NT2/D1 (cell line): ENCODE measurements around the gene OR2AE1.

Experiments used
- DNase-seq: peaks from one replicate; pipeline ENCODE4 v3.0.0-alpha.2; 2011; ENCODE audit warnings: low read depth, low spot score
- H3K27me3 ChIP-seq: 2 replicates; pipeline ENCODE4 v1.6.0; 2011; ENCODE audit warnings: mild to moderate bottlenecking; ENCODE audit not compliant: insufficient read length, insufficient read depth
- H3K36me3 ChIP-seq: 2 replicates; pipeline ENCODE4 v1.6.1; 2011; ENCODE audit warnings: mild to moderate bottlenecking, low read length, mixed read lengths; ENCODE audit not compliant: insufficient read depth, insufficient read length
- H3K4me1 ChIP-seq: 2 replicates; pipeline ENCODE4 v1.5.1; 2011; ENCODE audit not compliant: insufficient read depth, insufficient read length
- H3K4me3 ChIP-seq: 2 replicates; pipeline ENCODE4 v1.5.1; 2011; ENCODE audit warnings: low read depth; ENCODE audit not compliant: insufficient read length
- H3K9ac ChIP-seq: 2 replicates; pipeline ENCODE4 v1.6.0; 2011; ENCODE audit warnings: low read depth; ENCODE audit not compliant: insufficient read length
- H3K9me3 ChIP-seq: 2 replicates; pipeline ENCODE4 v1.5.1; 2011; ENCODE audit warnings: mild to moderate bottlenecking, low read length; ENCODE audit not compliant: insufficient read depth
- SUZ12 ChIP-seq: IDR thresholded peaks from 2 replicates; pipeline ENCODE4 v1.6.1; 2011; ENCODE audit not compliant: insufficient read length, insufficient read depth; ENCODE audit errors: extremely low read depth
- YY1 ChIP-seq: IDR thresholded peaks from 2 replicates; pipeline ENCODE4 v1.6.1; 2011; ENCODE audit not compliant: insufficient read length, insufficient read depth
- ZNF274 ChIP-seq: IDR thresholded peaks from 2 replicates; pipeline ENCODE4 v1.6.1; 2011; ENCODE audit warnings: mild to moderate bottlenecking, low read depth, low read length

OR2AE1 gene

GRCh38 chr7:99827040-99827778 is 49.6 kb downstream of the OR2AE1 start:
- no peaks in the 10 kb centered on the region for H3K27me3 ChIP-seq
- H3K4me1 ChIP-seq: no peaks in the 10 kb centered on the region
- H3K36me3 ChIP-seq: no peaks in the 10 kb centered on the region
- no peak for TF ChIP-seq YY1
- TF ChIP-seq SUZ12: no peak
- no peak for TF ChIP-seq ZNF274
- no peak overlapping the region for H3K4me3 ChIP-seq
- no peak overlapping the region for H3K9ac ChIP-seq
- H3K9me3 ChIP-seq: no peaks in the 10 kb centered on the region; the same call in 1 of the 2 replicates
- no peak for DNase-seq
